HG03354 (cell line): ENCODE data around the gene MAP2K3.

Experiments
- ATAC-seq: cut with Tn5 transposase; IDR thresholded peaks from one replicate; pipeline ENCODE4 v1.9.1; 2021; ENCODE audit warnings: mild to moderate bottlenecking; ENCODE audit not compliant: unreplicated experiment, poor library complexity, severe bottlenecking

The MAP2K3 gene

DNA sequence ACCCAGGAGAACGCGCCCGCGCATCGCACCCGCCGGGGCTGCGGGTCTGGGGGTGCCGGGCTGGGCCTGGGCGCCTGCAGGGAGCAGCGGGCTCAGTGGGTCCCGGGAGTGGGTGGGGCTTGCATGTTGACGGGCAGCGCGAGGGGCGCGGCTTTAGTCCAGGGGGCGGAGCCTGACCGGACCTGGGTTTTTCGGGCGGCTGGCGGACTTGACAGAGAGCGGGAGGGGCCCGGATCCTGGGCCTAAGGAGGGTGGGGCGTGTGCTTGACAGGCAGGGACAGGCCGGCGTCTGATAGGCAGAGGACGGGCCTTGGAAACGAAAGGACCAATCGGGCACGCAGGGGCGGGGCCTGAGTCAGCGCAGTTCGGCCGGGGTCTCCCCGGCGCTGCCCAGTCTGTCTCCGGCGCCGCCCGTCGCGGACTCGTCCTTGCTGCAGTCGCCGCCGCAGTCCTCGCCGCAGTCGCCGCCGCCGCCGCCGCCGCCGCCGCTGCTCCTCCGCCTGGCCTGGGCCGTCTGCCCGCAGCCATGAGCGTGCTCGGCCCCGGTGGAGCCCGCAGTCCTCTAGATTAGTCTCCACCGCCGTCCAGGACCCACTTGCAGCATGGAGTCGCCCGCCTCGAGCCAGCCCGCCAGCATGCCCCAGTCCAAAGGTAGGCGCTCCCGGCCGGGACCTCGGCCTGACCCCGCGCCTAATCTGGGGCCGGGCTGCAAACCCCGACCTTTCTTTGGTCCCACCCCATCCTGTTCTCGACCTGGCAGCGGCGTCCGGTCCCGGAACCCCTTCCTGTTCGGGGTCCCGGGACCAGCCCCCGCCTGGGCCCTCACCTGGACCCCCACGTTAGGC, at the start of gene MAP2K3:
TSS of gene MAP2K3 (plus strand) at position 393 of the 845 bp plus-strand sequence. CDS start at position 603, 210 bp downstream.
- ATAC-seq = peak; percentile 79

DNA sequence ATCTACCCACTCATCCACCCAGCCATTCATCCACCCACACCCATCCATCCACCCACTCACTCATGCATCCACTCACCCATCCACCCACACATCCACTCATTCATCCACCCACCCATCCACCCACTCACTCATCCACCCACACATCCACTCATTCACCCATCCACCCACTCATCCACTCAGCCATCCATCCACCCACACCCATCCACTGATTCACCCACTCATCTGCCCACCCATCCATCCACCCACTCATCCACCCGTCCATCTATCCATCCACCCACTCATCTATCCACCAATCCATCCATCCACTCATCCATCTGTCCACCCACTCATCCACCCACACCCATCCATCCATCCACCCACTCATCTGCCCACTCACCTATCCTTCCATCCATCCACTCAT, 48.6 kb upstream of the MAP2K3 start:
- ATAC-seq = no peak

DNA sequence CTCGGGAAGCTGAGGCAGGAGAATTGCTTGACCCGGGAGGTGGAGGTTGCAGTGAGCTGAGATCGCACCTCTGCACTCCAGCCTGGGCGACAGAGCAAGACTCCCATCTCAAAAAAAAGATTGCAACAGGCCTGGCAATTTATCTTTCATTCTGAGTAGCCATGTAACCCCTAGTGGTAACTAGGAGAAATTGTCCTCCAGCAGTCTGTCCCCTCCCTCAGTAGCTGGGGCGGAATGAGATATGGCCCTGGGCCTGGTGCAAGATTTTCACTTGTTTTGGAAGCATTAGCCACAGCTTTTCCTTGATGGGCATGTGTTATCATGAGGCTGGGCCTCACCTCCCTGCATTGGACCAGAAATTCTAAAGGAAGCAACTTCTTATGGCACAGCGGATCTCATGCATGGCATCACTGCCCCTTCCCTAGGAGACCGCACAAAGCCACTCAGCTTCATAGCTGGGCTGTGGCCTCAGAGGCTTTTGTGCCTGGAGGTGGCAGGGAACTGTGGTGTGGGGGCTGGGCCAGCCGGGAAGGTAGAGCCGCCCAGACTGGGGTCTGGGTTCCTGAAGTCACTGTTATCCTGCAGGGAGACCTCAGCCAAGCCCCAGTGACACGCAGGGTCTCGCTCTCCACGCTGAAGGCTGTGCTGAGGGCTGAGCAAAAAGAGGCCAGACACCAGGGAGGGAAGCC, 44.7 kb upstream of the MAP2K3 start:
- no peak for ATAC-seq

DNA sequence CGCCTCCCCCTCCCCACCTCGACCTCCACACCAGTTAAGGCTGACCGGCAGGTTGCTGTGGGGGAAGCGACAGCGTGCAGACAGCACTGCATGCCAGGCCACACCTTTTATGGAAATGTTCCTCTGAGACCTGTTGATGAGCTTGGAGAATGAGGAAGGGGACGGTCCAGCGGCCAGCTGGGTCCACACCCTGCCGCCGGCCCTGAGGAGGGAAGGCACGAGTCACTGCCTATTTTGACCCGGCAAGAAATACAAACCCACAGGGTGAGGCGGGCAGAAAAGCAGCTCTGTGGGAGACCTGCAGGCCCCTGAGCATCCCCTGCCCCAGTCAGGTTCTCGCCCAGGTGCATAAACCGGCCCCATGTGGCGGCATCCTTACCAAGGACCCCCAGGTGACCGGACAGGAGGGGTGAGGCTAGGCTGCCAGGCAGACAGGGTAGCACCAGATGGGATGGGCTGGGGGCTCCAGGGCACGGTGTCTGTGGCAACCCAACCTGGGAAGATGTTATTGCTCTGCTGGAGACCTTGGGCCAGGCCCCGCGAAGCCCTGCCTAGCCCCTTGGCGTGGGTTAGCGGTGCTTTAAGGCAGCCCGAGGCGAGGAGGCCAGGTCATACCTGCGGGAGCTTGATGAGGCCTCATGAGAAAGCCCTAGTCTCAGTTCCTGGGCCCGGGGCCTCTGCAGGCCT, 44.0 kb upstream of the MAP2K3 start:
- ATAC-seq = no peak

DNA sequence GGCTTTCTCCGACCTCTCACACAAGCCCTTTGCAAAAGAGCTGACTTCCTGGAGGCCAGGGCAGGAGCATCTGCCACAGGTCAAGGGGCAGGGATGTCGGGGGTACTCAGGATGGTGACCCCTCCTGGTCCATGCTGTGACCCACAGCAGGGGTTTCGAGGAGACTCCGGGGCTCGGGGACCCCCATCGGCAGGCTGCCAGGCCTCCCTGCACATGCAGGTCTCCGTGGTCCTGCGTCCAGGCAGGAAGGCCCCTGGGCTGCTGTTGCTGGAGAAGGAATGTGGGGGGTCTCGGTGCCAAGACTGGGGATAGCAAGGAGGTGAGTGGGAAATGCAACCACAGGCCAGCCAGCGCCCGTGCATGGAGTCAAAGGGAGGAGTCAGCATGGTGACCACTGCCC, 42.9 kb upstream of the MAP2K3 start:
- ATAC-seq = no peak

DNA sequence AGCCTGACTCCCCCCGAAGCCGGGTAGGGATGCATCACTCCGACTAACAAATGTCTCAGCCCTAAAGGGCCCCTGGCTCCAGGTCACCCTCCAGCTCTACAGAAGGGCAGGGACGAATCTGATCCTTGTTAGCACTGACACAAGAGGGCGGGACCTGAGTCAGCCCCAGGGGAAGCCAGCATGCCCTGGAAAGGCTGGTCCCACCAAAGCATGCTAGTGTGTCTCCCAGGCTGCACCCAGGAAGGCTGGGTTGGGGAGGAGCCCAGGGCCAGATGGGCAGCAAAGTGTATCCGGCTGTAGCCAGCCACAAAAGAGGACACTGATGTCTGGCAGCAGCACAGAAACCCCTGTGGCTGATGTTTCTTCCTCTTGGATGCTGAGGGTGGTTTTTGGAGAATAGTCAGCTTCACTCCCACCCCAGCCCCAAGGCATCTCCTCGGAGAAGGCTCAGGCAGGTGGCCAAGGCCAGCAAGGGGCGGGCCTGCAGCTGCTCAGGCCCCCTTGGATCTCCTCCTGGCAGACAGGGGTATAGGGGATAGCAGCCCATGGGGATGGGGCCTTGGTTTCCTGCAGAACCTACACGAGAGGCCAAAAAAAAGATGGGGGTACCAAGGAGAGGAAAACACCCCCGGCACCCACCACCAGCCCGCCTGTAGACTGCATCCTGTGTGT, 42.3 kb upstream of the MAP2K3 start:
- ATAC-seq = no peak

DNA sequence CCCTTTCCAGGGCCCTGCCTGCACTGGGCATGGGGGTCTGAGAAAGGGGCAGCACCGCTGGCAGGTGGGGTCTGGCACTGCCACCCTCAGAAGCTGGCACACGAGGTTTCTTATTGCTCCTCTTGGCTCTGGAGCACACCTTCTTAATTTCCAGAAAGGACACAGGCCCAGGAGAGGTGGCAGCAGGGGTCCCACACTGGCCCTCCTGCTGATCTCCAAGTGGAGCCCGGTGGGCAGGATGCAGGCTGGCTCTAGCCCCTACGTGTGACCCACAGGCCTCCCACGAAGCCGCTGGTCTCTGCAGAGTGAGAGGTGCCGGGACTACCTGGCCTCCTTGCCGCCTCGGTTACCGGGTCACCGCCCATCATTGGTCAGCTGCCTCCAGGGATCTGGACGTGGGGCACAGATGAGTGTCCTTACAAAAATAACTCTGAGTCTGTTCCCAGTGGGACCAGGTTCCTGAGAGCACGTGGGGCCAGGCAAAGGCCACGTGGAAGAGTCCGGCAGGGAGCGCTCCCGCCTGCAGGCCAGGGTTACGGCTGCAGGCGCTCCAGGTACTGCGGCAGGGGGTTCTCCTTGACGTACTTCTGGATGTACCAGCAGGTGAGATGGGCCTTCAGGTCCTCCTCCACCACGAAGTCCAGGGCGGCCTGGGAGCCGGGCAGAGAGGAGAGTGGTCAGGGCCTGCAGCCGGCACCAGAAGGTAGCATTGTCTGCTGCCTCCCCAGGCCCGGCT, 41.6 kb upstream of the MAP2K3 start:
- no peak for ATAC-seq

DNA sequence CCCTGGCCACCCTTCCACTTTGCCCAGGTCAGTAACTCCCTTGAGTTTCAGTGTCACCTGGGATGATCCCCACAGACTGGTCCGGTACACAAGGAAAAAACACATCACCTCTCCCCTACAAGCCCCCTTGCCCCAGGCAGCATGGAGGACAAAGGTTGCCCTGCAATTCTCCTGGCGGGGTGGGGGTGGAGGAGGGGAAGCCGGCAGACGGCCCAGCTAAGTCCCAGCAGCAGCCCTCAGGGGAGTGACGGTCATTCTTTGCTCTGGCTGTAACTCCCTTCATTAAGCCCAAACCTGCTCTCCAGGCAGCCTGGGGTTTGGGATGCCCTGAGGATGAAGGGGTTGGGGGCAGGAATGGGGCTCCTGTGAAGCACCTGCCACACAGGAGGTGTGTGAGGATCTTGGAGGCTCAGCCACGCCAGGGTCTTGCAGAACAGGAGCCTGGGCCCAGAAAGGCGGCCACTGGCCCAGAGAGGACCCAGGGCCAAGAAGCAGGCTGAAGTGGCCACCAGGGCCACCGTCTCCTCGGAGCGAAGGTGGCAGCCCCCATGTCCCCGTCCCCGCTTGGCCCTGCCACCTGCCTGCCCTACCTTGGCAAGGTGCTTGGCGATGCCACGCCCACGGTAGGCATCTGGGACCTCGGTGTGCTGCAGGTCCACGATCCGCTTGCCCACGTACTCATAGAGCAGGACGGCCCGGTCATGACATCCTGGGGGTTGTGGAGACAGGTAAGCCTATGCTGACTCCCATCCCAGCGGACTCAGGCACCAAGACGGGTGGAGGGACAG, 40.8 kb upstream of the MAP2K3 start:
- ATAC-seq = no peak

DNA sequence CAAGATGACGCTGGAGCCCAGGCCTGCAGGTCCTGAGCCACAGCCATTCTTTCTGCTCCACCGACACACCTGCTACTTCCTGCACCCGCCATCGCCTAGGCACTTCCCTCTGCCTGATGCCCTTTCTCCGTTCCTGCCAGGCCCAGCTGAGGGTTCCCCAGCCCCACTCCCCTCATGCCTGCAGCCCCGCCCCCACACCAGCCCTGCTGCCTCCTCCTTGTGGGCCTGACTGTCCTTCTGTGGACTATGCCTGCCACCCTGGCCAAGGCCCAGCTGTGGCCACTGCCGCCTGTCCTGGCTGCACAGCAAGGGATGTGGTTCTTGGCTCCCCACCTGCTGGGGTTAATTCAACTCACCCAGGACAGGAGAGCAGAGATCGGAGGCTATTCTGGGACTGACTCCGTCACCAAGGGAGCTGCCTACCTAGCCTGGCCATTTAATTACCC, 38.8 kb upstream of the MAP2K3 start:
- no peak for ATAC-seq

DNA sequence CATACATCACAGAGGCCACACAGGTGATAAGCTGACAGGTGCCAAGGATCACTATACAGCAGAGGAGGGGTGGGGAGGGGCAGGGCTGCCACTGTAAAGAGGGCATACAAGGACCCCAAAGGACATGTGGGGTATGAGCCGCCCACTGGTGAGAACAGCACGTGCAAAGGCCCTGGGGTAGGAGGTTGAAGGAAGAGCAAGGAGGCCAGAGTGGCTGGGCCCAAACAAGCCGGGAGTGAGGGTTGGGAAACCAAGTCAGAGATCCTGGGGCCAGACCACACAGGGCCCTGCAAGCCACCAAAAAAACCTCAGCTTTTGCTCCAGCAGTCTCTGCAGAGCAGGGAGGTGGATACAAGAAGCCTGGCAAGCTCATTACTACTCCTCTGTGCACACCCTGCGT, 37.8 kb upstream of the MAP2K3 start:
- no peak for ATAC-seq

DNA sequence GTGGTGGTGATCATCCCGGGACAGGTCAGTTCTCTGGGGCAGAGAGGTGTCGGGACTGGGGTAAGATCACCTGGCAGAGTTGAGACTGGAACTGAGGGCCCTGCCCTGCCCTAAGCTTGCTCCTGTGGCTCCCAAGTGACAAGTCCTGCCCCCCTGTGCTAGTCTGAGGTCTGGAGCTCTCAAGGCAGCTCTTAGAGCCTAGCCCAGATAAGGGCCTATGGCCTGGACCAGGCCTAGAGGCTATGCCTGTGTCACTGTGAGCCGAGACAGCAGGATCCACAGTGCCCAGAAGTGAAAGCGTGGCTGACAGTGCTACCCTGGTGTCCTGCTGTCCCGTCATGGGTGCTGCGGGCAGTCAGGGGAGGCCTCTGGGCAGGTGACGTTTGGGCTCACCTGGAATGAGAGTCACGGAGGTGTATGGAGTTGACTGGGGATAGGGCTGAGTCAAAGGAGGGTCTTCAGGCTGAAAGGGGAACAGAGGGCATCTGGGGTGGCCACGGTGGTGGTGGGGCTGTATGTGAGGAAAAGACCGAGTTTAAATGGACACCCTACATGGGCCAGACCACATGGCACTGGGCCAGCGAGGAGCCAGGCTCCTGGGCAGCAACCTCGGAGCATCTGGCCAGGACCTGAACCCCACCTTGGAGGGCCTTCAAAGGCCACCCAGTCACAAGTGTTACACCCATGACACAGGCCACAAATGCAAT, 36.8 kb upstream of the MAP2K3 start:
- no peak for ATAC-seq

DNA sequence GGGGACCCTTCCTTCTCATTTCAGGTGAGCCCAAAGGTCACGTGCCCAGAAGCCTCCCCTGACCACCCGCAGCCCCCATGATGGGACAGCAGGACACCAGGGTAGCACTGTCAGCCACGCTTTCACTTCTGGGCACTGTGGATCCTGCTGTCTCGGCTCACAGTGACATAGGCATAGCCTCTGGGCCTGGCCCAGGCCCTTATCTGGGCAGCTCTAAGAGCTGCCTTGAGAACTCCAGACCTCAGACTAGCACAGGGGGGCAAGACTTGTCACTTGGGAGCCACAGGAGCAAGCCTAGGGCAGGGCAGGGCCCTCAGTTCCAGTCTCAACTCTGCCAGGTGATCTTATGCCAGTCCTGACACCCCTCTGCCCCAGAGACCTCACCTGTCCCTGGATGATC, 36.0 kb upstream of the MAP2K3 start:
- no peak for ATAC-seq

DNA sequence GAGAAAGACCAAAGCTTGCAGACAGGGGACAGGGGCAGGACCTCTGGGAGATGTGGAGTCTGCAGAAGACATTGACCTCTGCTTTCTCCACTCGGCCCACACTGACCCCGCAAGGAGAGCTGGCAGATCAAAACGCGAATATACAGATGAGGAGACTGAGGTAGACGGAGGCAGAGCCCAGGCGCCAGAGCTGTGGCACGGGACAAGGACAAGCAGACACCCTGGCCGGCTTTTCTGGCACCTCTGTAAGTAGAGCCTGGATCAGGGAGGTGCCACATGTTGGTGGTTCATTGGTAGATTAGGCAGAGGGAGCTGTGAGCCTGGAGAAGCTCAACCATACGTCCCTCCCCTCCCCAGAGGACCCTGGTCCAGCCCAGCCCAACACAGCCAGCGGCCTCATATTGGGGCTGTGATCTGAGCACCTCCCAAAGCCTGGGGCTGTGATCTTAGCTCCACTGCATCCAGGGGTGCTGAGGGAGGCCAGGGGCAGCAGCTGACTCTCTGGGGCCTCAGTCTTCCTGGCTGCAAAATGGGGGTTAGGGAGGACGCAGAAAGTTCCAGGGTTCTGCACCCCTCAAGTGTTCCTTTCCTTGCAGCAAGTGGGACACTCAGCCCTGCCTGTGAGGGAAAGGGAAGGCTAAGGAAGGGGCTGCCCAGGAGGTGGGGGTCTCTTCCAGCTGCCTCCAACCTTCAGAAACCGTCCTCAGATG, 35.3 kb upstream of the MAP2K3 start:
- ATAC-seq = no peak

DNA sequence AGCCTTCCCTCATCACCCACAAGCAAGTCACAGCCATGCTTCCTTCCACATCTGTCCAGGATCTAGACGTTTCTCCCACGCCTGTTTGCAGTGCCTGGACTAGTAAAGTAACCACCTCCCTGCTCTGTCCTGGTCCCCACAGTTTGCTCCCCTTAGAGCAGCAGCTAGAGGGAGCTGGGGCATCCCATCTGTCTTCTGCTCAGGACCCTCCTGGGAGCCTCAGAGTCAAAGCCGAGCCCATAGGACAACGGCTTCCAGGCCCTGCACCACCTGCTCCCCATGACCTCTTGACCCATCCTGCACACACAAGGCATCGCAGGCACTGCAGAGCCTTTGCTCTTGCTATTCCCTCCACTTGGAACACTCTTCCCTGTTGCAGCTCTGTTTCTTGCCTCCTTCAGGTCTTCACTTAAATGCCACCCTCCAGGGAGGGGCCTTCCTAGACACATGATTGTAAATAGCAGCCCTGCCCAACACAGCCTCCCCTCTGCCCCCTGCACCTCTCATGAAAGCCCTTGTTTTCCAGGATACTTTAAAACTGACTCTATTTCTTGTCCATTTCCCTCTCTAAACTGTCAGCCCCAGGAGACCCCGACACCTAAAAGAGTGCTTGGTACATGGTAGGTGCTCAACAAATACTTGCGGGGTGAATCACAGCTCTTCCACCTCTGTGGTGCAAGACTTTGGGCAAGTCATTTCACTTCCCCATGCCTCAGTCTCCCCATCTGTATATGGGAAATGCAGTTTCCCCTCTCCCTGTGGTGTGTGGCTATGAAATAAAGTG, 34.4 kb upstream of the MAP2K3 start:
- no peak for ATAC-seq

DNA sequence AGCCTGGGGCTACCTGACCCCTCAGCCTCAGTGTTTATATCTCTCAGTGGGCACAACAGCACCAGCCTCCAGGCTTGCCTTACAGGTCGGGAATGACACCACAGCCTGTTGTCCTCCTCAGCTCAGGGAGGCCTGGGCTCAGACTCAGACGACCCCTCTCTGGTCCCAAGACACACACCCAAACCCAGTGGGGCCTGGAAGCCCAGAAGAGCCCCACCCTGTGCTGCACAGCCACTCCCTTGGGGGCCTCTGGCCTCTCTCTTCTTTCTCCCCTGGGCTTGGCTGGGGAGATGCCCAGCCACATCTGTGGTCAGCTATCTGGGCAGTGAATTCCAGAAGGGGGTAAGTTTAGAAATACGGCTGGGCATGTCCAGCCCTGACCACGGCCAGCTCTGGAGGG, 33.7 kb upstream of the MAP2K3 start:
- no peak for ATAC-seq

DNA sequence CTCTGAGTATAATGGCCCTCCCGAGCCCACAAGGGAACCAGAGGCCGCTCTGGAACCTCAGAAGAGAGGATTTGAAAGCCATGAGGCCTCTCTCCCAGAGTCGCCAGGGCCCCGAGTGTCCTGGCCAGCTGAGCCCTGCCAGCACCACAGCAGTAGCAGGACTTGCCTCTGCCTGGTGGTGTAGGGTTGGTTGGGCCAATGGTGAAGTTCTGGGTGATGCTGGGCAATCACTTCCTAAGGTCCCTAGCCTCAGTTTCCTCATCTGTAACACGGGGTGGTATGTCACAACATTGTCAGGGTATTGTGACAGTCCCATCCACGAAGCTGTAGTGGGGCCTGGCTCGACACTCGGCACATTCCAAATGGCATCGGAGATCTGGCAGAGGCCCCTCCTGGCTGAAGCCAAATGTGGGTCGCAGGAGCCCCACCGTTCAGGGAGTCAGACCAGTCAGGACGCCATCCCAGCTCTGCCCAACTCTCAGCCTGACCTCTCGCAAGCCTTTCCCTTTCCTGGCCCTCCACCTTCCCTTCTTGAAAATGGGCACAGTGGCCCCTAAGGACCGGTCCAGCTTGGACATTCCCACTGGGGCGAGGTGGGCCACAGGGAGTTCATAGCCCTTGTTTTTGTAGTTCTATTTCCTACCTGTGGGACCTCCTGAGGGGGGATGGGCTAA, 33.0 kb upstream of the MAP2K3 start:
- no peak for ATAC-seq
